Activated T-helper 1 cell treated with anti-CD3 and anti-CD28 coated beads, Interleukin-2, amount 50 U/mL, for 16 hours (primary cell): ENCODE measurements around the gene IL1B.
"Not testable (repeated sequence)": the region's sequence is repeated elsewhere in the genome, so short reads cannot be mapped to it uniquely, and the experiment has no call there.

Source experiments
- DNase-seq, 2 donors: peaks; one replicate each; pipeline ENCODE4 v3.0.0-alpha.2; 2020; ENCODE audit warnings: low read depth in 1 of 2, low spot score in 1 of 2

Gene IL1B

GRCh38 chr2:112850588-112850987, 14.0 kb upstream of the IL1B start:
- DNase-seq, result no peak

GRCh38 chr2:112849956-112850355, 13.4 kb upstream of the IL1B start:
- DNase-seq, result no peak

DNA sequence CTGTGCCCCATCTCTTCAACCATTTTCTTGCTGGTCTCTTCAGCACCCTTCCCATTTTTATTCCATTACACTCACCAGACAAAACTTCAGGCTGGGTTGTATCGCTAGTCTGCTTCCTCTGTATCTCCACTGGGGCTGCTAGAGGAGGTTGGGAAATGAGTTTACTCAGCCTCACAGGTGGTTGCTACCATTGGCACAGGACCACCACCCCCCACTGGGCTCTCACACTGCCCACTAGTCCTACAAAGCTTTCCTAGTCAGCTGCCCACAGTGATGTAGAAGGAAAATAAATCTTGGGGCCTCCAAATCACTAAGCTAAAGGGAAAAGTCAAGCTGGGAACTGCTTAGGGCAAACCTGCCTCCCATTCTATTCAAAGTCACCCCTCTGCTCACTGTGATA, 12.3 kb upstream of the IL1B start:
- no peak for DNase-seq

DNA sequence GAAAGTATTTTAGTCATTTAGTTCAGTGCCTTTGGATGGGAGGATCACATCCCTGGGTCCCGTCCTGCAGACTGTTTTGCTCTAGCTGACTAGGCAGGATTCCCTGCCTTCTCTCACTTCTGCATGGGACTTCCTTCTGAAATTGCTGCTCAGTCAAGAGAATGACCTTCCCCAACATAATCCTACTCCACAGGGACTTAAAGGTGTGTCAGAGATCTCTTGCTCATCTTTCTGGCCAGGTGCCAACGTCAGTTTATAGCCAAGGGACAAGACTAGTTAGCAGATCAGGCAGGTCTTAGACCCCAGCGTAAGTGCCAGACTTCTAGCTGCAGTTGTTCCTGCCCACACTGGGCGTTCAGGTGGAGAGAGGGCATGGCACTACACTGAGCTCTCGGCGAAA, 9.5 kb upstream of the IL1B start:
- no peak for DNase-seq

- DNase-seq, result no peak
Observed at GRCh38 chr2:112843836-112844235, 7.3 kb upstream of the IL1B start.

GRCh38 chr2:112843288-112843687, 6.7 kb upstream of the IL1B start:
- DNase-seq, result no peak

- no peak for DNase-seq
Observed at GRCh38 chr2:112841295-112842044, 4.9 kb upstream of the IL1B start.

GRCh38 chr2:112840068-112840445, 3.5 kb upstream of the IL1B start:
- DNase-seq, result no peak

GRCh38 chr2:112839407-112840067, 3.0 kb upstream of the IL1B start:
- DNase-seq, result no peak

- no peak for DNase-seq
Observed at GRCh38 chr2:112836163-112836560, 417 bp downstream of the IL1B start.

- DNase-seq, result no peak
Observed at GRCh38 chr2:112835536-112836162, 930 bp downstream of the IL1B start.

- no peak for DNase-seq
Observed at GRCh38 chr2:112835061-112835501, 1.5 kb downstream of the IL1B start.

DNA sequence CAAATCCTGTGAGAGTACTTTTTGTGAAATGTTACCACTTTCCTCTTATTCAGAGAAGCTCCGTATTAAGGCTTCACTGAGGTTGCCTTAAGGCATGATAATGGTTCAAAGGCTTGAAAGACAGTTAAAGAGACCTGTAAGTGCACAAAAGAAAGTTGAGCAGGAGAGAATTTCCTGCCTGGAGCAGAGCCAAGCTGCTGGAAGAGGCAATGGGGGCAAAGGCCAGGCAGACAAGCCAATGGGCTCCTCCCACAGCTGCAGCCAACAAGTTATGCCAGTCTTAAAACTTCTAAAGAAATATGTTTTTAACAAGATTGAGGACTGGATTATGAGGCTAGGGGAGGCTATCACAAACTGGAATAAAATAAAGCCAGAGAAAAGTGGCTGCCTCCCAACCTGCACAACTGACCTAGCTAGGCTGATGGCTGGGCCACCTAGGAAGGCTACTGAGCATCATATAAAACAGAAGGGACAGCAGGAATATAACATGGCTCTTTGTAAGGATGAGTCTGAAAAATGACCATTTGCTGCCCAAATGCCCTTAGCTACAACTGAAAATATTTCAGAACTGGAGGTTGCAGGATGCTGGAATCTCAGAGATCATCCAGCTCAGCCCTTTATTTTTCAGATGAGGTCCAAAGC, 2.1 kb downstream of the IL1B start:
- DNase-seq, result no peak

- DNase-seq, result no peak
Observed at GRCh38 chr2:112833976-112834375, 2.6 kb downstream of the IL1B start.

- not testable (repeated sequence) for DNase-seq
Observed at GRCh38 chr2:112833639-112833931, 3.0 kb downstream of the IL1B start.

- DNase-seq, result no peak
Observed at GRCh38 chr2:112832841-112833638, 3.5 kb downstream of the IL1B start.

GRCh38 chr2:112831946-112832840, 4.4 kb downstream of the IL1B start:
- no peak for DNase-seq

GRCh38 chr2:112831513-112831845, 5.1 kb downstream of the IL1B start:
- no peak for DNase-seq

DNA sequence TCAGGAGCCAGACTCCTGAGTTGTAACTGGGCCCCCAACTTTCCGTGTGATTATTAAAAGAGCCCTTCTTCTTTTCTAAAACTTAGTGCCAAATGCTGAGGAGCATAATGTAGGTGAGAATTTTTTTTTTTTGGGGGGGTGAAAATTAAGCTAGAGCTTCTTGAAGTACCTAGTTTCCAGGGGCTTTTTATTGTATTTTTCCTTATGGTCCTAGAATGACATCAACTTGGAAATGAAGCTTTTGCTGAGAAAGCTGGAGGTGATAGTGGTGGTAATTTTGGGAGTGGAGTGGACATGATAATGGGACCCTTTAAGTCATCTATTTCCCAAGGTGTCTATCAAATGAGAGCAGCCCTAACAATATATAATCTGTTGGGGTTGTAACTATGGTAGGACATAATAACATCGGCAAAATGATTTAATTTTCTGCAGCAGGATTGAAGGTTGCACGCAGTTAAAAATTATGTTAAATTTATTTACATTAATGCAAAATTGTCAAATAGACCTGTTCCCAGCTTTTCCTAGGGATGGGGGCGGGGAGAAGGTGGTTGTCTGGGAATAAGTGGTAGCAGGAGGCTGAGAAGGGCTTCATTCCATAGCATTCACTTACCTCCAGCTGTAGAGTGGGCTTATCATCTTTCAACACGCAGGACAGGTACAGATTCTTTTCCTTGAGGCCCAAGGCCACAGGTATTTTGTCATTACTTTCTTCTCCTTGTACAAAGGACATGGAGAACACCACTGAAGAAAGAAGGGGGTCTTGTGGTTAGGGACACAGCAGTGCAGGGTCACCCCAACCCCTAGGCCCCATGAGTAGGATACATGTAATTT, 5.7 kb downstream of the IL1B start:
- no peak for DNase-seq
